DOHH2 (cell line): ENCODE results near the gene HEXIM1.

Experiments
- H3F3A ChIP-seq: fragments of 200-600 bp; sonication (generic), shearing (Covaris generic); 2 replicates; pipeline ENCODE4 v1.6.0; 2016; ENCODE audit warnings: antibody characterized with exemption, mild to moderate bottlenecking; ENCODE audit not compliant: control insufficient read depth, insufficient read depth
- H3K27ac ChIP-seq: fragments of 200-600 bp; sonication (generic); 2 replicates; pipeline ENCODE4 v1.5.1; 2014; ENCODE audit warnings: low read depth, mild to moderate bottlenecking, low read length, moderate library complexity
- H3K27me3 ChIP-seq: fragments of 200-600 bp; sonication (generic); 2 replicates; pipeline ENCODE4 v1.6.1; 2014; ENCODE audit warnings: mild to moderate bottlenecking, low read length, mixed read lengths; ENCODE audit not compliant: control insufficient read depth
- H3K36me3 ChIP-seq: fragments of 200-600 bp; sonication (generic); 2 replicates; pipeline ENCODE4 v1.6.1; 2014; ENCODE audit warnings: mild to moderate bottlenecking, low read length, moderate library complexity, mixed read lengths; ENCODE audit not compliant: control insufficient read depth
- H3K4me1 ChIP-seq: fragments of 200-600 bp; sonication (generic); 2 replicates; pipeline ENCODE4 v1.6.1; 2014; ENCODE audit warnings: mild to moderate bottlenecking, low read length, mixed read lengths; ENCODE audit not compliant: control insufficient read depth
- H3K4me2 ChIP-seq: fragments of 200-600 bp; sonication (generic); 2 replicates; pipeline ENCODE4 v1.6.0; 2014; ENCODE audit warnings: mild to moderate bottlenecking, low read length, moderate library complexity
- H3K4me3 ChIP-seq: fragments of 200-600 bp; sonication (generic); 2 replicates; pipeline ENCODE4 v1.5.1; 2014; ENCODE audit warnings: mild to moderate bottlenecking, low read length, mixed read lengths
- H3K79me2 ChIP-seq: fragments of 200-600 bp; sonication (generic); 2 replicates; pipeline ENCODE4 v1.6.1; 2014; ENCODE audit warnings: mild to moderate bottlenecking, low read length, mixed read lengths; ENCODE audit not compliant: control insufficient read depth
- H3K9me2 ChIP-seq: fragments of 200-600 bp; sonication (generic); replicated peaks from 2 replicates; pipeline ENCODE4 v1.6.1; 2014; ENCODE audit warnings: mild to moderate bottlenecking, low read length, mixed read lengths; ENCODE audit not compliant: control insufficient read depth
- H3K9me3 ChIP-seq: fragments of 200-600 bp; sonication (generic); 2 replicates; pipeline ENCODE4 v1.6.1; 2014; ENCODE audit warnings: antibody characterized with exemption, low read length, mixed read lengths; ENCODE audit not compliant: control insufficient read depth, insufficient read depth
- H4K20me1 ChIP-seq: fragments of 200-600 bp; sonication (generic); 2 replicates; pipeline ENCODE4 v1.6.0; 2014; ENCODE audit warnings: low read depth, mild to moderate bottlenecking, antibody characterized with exemption, low read length, moderate library complexity; ENCODE audit not compliant: control insufficient read depth, insufficient read depth
- CTCF ChIP-seq: fragments of 200-600 bp; sonication (generic); IDR thresholded peaks from one replicate; pipeline ENCODE4 v1.5.1; 2014; ENCODE audit warnings: antibody characterized with exemption, mild to moderate bottlenecking, low read depth, low read length; ENCODE audit not compliant: poor library complexity, severe bottlenecking
- EZH2phosphoT487 ChIP-seq: fragments of 200-600 bp; sonication (generic); IDR thresholded peaks from 2 replicates; pipeline ENCODE4 v1.6.1; 2017; ENCODE audit warnings: borderline replicate concordance, mild to moderate bottlenecking, antibody characterized with exemption, low read length, moderate library complexity, mixed read lengths

Gene HEXIM1

GRCh38 chr17:45139533-45139920 lies 8.7 kb upstream of the HEXIM1 start:
- no peak overlapping the region for H3K4me2 ChIP-seq
- no peaks in the 10 kb centered on the region for H3K36me3 ChIP-seq
- no peak for TF ChIP-seq EZH2phosphoT487
- no peak for TF ChIP-seq CTCF
- peaks cover 23% of the 10 kb centered on the region for H3K4me1 ChIP-seq
- H3K9me3 ChIP-seq = no peaks in the 10 kb centered on the region
- H3K27ac ChIP-seq = no peak overlapping the region
- H3K9me2 ChIP-seq = no peaks in the 10 kb centered on the region
- no peaks in the 10 kb centered on the region for H3K79me2 ChIP-seq
- no peak overlapping the region for H3K4me3 ChIP-seq
- peaks cover 6% of the 10 kb centered on the region; the same call in 1 of the 2 replicates for H3F3A ChIP-seq
- H3K27me3 ChIP-seq = peaks cover 18% of the 10 kb centered on the region
- H4K20me1 ChIP-seq = no peaks in the 10 kb centered on the region

GRCh38 chr17:45143094-45143670 lies 5.1 kb upstream of the HEXIM1 start:
- Histone ChIP-seq H3K4me2 (no peak overlapping the region), H3K9me2 (no peaks in the 10 kb centered on the region)

GRCh38 chr17:45143767-45144198 lies 4.5 kb upstream of the HEXIM1 start:
- H3K4me1 ChIP-seq = peaks cover 24% of the 10 kb centered on the region
- H4K20me1 ChIP-seq = no peaks in the 10 kb centered on the region
- peak overlapping the region; percentile 21 for H3K4me3 ChIP-seq
- H3F3A ChIP-seq = peaks cover 6% of the 10 kb centered on the region; the same call in 1 of the 2 replicates
- peaks cover 31% of the 10 kb centered on the region for H3K27me3 ChIP-seq
- peaks cover 3% of the 10 kb centered on the region; the same call in 1 of the 2 replicates for H3K79me2 ChIP-seq
- TF ChIP-seq CTCF = no peak
- TF ChIP-seq EZH2phosphoT487 = no peak
- no peaks in the 10 kb centered on the region for H3K36me3 ChIP-seq
- peak overlapping the region; percentile 48 for H3K4me2 ChIP-seq
- no peaks in the 10 kb centered on the region for H3K9me3 ChIP-seq
- H3K9me2 ChIP-seq = no peaks in the 10 kb centered on the region
- H3K27ac ChIP-seq = no peak overlapping the region

More at GRCh38 chr17:45143094-45143670, 5.1 kb upstream of the HEXIM1 start:
- H3K4me3 ChIP-seq = 0 out of 2 replicates have a peak overlapping the region, but pooled peaks have one; percentile 21
- H3K9me3 ChIP-seq = no peaks in the 10 kb centered on the region
- H3K27me3 ChIP-seq = peaks cover 31% of the 10 kb centered on the region
- peaks cover 23% of the 10 kb centered on the region for H3K4me1 ChIP-seq
- H3K79me2 ChIP-seq = 0 out of 2 replicates have a peak, but pooled peaks cover 2% of the 10 kb centered on the region
- no peak for TF ChIP-seq CTCF
- no peak for TF ChIP-seq EZH2phosphoT487
- H3K27ac ChIP-seq = no peak overlapping the region
- H4K20me1 ChIP-seq = no peaks in the 10 kb centered on the region
- peaks cover 6% of the 10 kb centered on the region; the same call in 1 of the 2 replicates for H3F3A ChIP-seq
- H3K36me3 ChIP-seq = no peaks in the 10 kb centered on the region
